ENCODE measurements around the gene EIF3K. TPM values are rescaled to one million over a fixed set of nuclear protein-coding genes. Genes with fewer than 3 reads are reported as not detected.

EIF3K gene
- total and polyA plus RNA-seq, 10 of the 15 experiments (the other 5 are each of a cell fraction or from before 2014, with no cell fraction given): 330 to 927 (median 436) TPM

Other genes starting within 250 kb of the EIF3K start
Only the 7 nearest of the 14 such genes appear.
- 4.8 and 5.7 TPM in 2 replicates for gene RASGRP4, start 193.0 kb upstream of the EIF3K start, total RNA-seq (2014; rRNA removed)
- 2.0 and 2.8 TPM in 2 replicates for gene RASGRP4, start 193.0 kb upstream of the EIF3K start, total RNA-seq (2014; rRNA removed; fragmentation: Illumina TruSeq; extraction: Trizol)
- 5.9 TPM in 2 replicates for gene RASGRP4, start 193.0 kb upstream of the EIF3K start, total RNA-seq (2021)
- 0.04 and 0.24 TPM in 2 replicates for gene RASGRP4, start 193.0 kb upstream of the EIF3K start, polyA plus RNA-seq (2011; rRNA removed)
- gene RASGRP4, start 193.0 kb upstream of the EIF3K start, polyA plus RNA-seq (2014; fragmentation: Illumina TruSeq; extraction: Trizol): 4.2 and 5.5 TPM in 2 replicates
- gene RASGRP4, start 193.0 kb upstream of the EIF3K start, polyA plus RNA-seq (2014; fragmentation: Nextera tagmentation; extraction: Ambion mirVana): under 1 TPM; 0.26 to 0.55 TPM
- gene RASGRP4, start 193.0 kb upstream of the EIF3K start, polyA plus RNA-seq (2014; rRNA removed): 6.6 and 7.4 TPM in 2 replicates
- gene RASGRP4, start 193.0 kb upstream of the EIF3K start, polyA plus RNA-seq (2016; fragmentation: Nextera tagmentation; extraction: Ambion mirVana): 1 to 10 TPM; 2.4 to 3.8 TPM
- 0.11 TPM in 2 replicates for gene RYR1, start 185.5 kb upstream of the EIF3K start, total RNA-seq (2014; rRNA removed)
- gene RYR1, start 185.5 kb upstream of the EIF3K start, total RNA-seq (2014; rRNA removed; fragmentation: Illumina TruSeq; extraction: Trizol): 0.04 and 0.28 TPM in 2 replicates
- 0.28 and 0.88 TPM in 2 replicates for gene RYR1, start 185.5 kb upstream of the EIF3K start, total RNA-seq (2021)
- 0.03 and 0.07 TPM in 2 replicates for gene RYR1, start 185.5 kb upstream of the EIF3K start, polyA plus RNA-seq (2011; rRNA removed)
- 0.05 and 0.32 TPM in 2 replicates for gene RYR1, start 185.5 kb upstream of the EIF3K start, polyA plus RNA-seq (2014; fragmentation: Illumina TruSeq; extraction: Trizol)
- gene RYR1, start 185.5 kb upstream of the EIF3K start, polyA plus RNA-seq (2014; fragmentation: Nextera tagmentation; extraction: Ambion mirVana): under 1 TPM; under 0.01 to 0.02 TPM
- 0.10 and 0.22 TPM in 2 replicates for gene RYR1, start 185.5 kb upstream of the EIF3K start, polyA plus RNA-seq (2014; rRNA removed)
- gene RYR1, start 185.5 kb upstream of the EIF3K start, polyA plus RNA-seq (2016; fragmentation: Nextera tagmentation; extraction: Ambion mirVana): under 1 TPM in 1 of 2 experiments, not detected in 1; 0.04 TPM
- 107 and 123 TPM in 2 replicates for gene MAP4K1, start 1.2 kb upstream of the EIF3K start, total RNA-seq (2014; rRNA removed)
- gene MAP4K1, start 1.2 kb upstream of the EIF3K start, total RNA-seq (2014; rRNA removed; fragmentation: Illumina TruSeq; extraction: Trizol): 58.1 and 72.6 TPM in 2 replicates
- gene MAP4K1, start 1.2 kb upstream of the EIF3K start, total RNA-seq (2021): 294 and 306 TPM in 2 replicates
- 95.5 and 243 TPM in 2 replicates for gene MAP4K1, start 1.2 kb upstream of the EIF3K start, polyA plus RNA-seq (2011; rRNA removed)
- gene MAP4K1, start 1.2 kb upstream of the EIF3K start, polyA plus RNA-seq (2014; fragmentation: Illumina TruSeq; extraction: Trizol): 122 and 157 TPM in 2 replicates
- 10 to 100 TPM; 39.2 to 92.6 TPM for gene MAP4K1, start 1.2 kb upstream of the EIF3K start, polyA plus RNA-seq (2014; fragmentation: Nextera tagmentation; extraction: Ambion mirVana)
- 117 and 145 TPM in 2 replicates for gene MAP4K1, start 1.2 kb upstream of the EIF3K start, polyA plus RNA-seq (2014; rRNA removed)
- 100 to 1,000 TPM; 220 to 263 TPM for gene MAP4K1, start 1.2 kb upstream of the EIF3K start, polyA plus RNA-seq (2016; fragmentation: Nextera tagmentation; extraction: Ambion mirVana)
- 131 and 173 TPM in 2 replicates for gene ACTN4, start 28.5 kb downstream of the EIF3K start, total RNA-seq (2014; rRNA removed)
- 26.9 and 30.4 TPM in 2 replicates for gene ACTN4, start 28.5 kb downstream of the EIF3K start, total RNA-seq (2014; rRNA removed; fragmentation: Illumina TruSeq; extraction: Trizol)
- gene ACTN4, start 28.5 kb downstream of the EIF3K start, total RNA-seq (2021): 278 and 293 TPM in 2 replicates
- gene ACTN4, start 28.5 kb downstream of the EIF3K start, polyA plus RNA-seq (2011; rRNA removed): 40.0 and 127 TPM in 2 replicates
- gene ACTN4, start 28.5 kb downstream of the EIF3K start, polyA plus RNA-seq (2014; fragmentation: Illumina TruSeq; extraction: Trizol): 99.2 and 135 TPM in 2 replicates
- gene ACTN4, start 28.5 kb downstream of the EIF3K start, polyA plus RNA-seq (2014; fragmentation: Nextera tagmentation; extraction: Ambion mirVana): 1 to 10 TPM; 2.4 to 6.7 TPM
- 123 and 187 TPM in 2 replicates for gene ACTN4, start 28.5 kb downstream of the EIF3K start, polyA plus RNA-seq (2014; rRNA removed)
- gene ACTN4, start 28.5 kb downstream of the EIF3K start, polyA plus RNA-seq (2016; fragmentation: Nextera tagmentation; extraction: Ambion mirVana): 10 to 100 TPM; 37.9 to 45.7 TPM
- 2.8 and 4.1 TPM in 2 replicates for gene CAPN12, start 125.3 kb downstream of the EIF3K start, total RNA-seq (2014; rRNA removed)
- gene CAPN12, start 125.3 kb downstream of the EIF3K start, total RNA-seq (2014; rRNA removed; fragmentation: Illumina TruSeq; extraction: Trizol): 1.5 and 1.7 TPM in 2 replicates
- 3.0 and 5.1 TPM in 2 replicates for gene CAPN12, start 125.3 kb downstream of the EIF3K start, total RNA-seq (2021)
- gene CAPN12, start 125.3 kb downstream of the EIF3K start, polyA plus RNA-seq (2011; rRNA removed): 1.7 and 2.0 TPM in 2 replicates
- 2.7 and 3.1 TPM in 2 replicates for gene CAPN12, start 125.3 kb downstream of the EIF3K start, polyA plus RNA-seq (2014; fragmentation: Illumina TruSeq; extraction: Trizol)
- gene CAPN12, start 125.3 kb downstream of the EIF3K start, polyA plus RNA-seq (2014; fragmentation: Nextera tagmentation; extraction: Ambion mirVana): 1 to 10 TPM; 1.2 to 2.0 TPM
- 4.6 and 7.3 TPM in 2 replicates for gene CAPN12, start 125.3 kb downstream of the EIF3K start, polyA plus RNA-seq (2014; rRNA removed)
- 1 to 10 TPM in 1 of 2 experiments, under 1 TPM in 1; 0.64 to 1.9 TPM for gene CAPN12, start 125.3 kb downstream of the EIF3K start, polyA plus RNA-seq (2016; fragmentation: Nextera tagmentation; extraction: Ambion mirVana)
- not detected in 2 replicates for gene LGALS7, start 154.3 kb downstream of the EIF3K start, total RNA-seq (2014; rRNA removed)
- not detected in 2 replicates for gene LGALS7, start 154.3 kb downstream of the EIF3K start, total RNA-seq (2014; rRNA removed; fragmentation: Illumina TruSeq; extraction: Trizol)
- not detected in 2 replicates for gene LGALS7, start 154.3 kb downstream of the EIF3K start, total RNA-seq (2021)
- 0.19 TPM in 1 of 2 replicates, not detected in the other for gene LGALS7, start 154.3 kb downstream of the EIF3K start, polyA plus RNA-seq (2011; rRNA removed)
- gene LGALS7, start 154.3 kb downstream of the EIF3K start, polyA plus RNA-seq (2014; fragmentation: Illumina TruSeq; extraction: Trizol): not detected in 2 replicates
- gene LGALS7, start 154.3 kb downstream of the EIF3K start, polyA plus RNA-seq (2014; fragmentation: Nextera tagmentation; extraction: Ambion mirVana): not detected
- gene LGALS7, start 154.3 kb downstream of the EIF3K start, polyA plus RNA-seq (2014; rRNA removed): not detected in 2 replicates
- gene LGALS7, start 154.3 kb downstream of the EIF3K start, polyA plus RNA-seq (2016; fragmentation: Nextera tagmentation; extraction: Ambion mirVana): not detected
- not detected in 2 replicates for gene LGALS7B, start 170.0 kb downstream of the EIF3K start, total RNA-seq (2014; rRNA removed)
- not detected in 2 replicates for gene LGALS7B, start 170.0 kb downstream of the EIF3K start, total RNA-seq (2014; rRNA removed; fragmentation: Illumina TruSeq; extraction: Trizol)
- gene LGALS7B, start 170.0 kb downstream of the EIF3K start, total RNA-seq (2021): not detected in 2 replicates
- not detected in 2 replicates for gene LGALS7B, start 170.0 kb downstream of the EIF3K start, polyA plus RNA-seq (2011; rRNA removed)
- not detected in 2 replicates for gene LGALS7B, start 170.0 kb downstream of the EIF3K start, polyA plus RNA-seq (2014; fragmentation: Illumina TruSeq; extraction: Trizol)
- gene LGALS7B, start 170.0 kb downstream of the EIF3K start, polyA plus RNA-seq (2014; fragmentation: Nextera tagmentation; extraction: Ambion mirVana): not detected
- gene LGALS7B, start 170.0 kb downstream of the EIF3K start, polyA plus RNA-seq (2014; rRNA removed): not detected in 2 replicates
- gene LGALS7B, start 170.0 kb downstream of the EIF3K start, polyA plus RNA-seq (2016; fragmentation: Nextera tagmentation; extraction: Ambion mirVana): not detected

Measured in GM12878 (cell line).